GM12865 (cell line): ENCODE measurements around the gene FUCA2.

Experiments
- DNase-seq: peaks from one replicate; pipeline ENCODE4 v3.0.0; 2010; ENCODE audit warnings: low read depth
- H3K4me3 ChIP-seq: 2 replicates; pipeline ENCODE4 v1.5.1; 2011; ENCODE audit warnings: mild to moderate bottlenecking, low read depth, low read length, control low read depth
- TF ChIP-seq, protein P1 (sequence below): IDR thresholded peaks from 2 replicates; pipeline ENCODE4 v1.5.1; 2011; ENCODE audit warnings: low read length, control low read depth, low read depth, inconsistent platforms; ENCODE audit not compliant: insufficient read depth; ENCODE audit errors: missing control alignments

The FUCA2 gene

GRCh38 chr6:143525356-143525755, 13.8 kb upstream of the FUCA2 start:
- H3K4me3 ChIP-seq, result no peak overlapping the region
- no peak for DNase-seq
- TF ChIP-seq, protein P1, sequence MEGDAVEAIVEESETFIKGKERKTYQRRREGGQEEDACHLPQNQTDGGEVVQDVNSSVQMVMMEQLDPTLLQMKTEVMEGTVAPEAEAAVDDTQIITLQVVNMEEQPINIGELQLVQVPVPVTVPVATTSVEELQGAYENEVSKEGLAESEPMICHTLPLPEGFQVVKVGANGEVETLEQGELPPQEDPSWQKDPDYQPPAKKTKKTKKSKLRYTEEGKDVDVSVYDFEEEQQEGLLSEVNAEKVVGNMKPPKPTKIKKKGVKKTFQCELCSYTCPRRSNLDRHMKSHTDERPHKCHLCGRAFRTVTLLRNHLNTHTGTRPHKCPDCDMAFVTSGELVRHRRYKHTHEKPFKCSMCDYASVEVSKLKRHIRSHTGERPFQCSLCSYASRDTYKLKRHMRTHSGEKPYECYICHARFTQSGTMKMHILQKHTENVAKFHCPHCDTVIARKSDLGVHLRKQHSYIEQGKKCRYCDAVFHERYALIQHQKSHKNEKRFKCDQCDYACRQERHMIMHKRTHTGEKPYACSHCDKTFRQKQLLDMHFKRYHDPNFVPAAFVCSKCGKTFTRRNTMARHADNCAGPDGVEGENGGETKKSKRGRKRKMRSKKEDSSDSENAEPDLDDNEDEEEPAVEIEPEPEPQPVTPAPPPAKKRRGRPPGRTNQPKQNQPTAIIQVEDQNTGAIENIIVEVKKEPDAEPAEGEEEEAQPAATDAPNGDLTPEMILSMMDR, result no peak

DNA sequence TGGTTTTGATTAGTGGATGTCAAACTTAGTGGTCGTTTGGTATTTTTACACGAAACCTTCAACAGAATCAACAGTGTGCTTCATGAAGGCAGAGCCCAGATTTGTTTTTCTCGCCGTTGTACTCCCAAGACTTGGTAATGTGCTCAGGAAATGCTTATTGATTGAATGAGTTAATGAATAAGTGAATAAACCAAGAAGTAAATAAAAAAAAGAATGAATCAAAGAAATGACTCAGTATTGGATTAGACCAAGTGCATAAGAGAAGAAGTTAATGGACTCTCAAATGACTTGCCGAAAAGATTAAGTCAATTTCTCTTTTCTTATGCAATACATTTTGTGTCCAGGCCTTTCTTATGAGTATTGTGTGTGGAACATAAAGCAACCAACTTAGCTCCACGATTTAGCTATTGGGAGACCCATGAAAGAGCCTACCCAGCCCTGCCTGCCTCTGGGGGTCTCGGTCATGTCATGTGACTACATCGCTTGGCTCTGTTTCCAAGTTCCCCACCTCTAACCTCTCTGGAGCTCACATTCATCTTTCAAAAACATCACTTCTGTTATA, 10.6 kb upstream of the FUCA2 start:
- TF ChIP-seq, protein P1, result no peak
- H3K4me3 ChIP-seq, result no peak overlapping the region
- DNase-seq, result no peak

- TF ChIP-seq, protein P1, result no peak
- no peak for DNase-seq
- H3K4me3 ChIP-seq, result no peak overlapping the region
Measured at GRCh38 chr6:143517447-143517773, 5.9 kb upstream of the FUCA2 start.

DNA sequence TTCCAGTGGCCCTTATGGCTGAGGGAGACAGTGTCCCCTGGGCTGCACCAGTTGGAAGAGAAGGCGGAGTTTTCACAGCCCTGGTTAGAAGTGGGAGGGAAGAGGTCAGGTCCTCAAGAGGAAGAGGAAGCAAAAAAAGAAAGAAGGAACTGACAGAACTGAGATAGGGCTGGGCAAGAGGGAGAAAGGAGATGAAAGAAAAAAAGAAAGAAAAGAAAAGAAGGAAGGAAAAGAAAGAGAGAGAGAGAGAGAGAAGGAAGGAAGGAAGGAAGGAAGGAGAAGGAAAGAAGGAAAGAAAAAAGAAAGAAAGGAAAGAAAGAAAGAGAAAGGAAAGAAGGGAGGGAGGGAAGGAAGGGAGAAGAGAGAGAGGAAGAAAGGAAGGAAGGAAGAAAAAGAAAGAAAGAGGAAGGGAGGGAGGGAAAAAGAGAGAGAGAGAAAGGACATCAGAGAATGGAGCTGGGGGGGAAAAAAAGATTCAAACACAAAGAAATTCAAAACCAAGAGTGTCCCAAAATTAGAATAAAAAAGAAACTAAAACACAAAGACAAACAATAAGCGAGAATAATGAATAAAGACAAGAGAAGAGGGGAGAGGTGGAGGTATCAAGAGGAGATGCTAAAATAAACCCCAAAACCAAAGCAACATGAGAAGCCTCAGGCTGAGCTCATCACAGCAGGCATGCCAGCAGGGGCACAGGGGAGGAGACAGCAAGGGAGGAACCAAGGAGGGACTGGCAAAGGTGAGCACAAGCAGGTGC, 5.3 kb upstream of the FUCA2 start:
- DNase-seq, result no peak
- H3K4me3 ChIP-seq, result no peak overlapping the region
- TF ChIP-seq, protein P1, result no peak

- H3K4me3 ChIP-seq, result no peak overlapping the region
- DNase-seq, result no peak
- TF ChIP-seq, protein P1, result no peak
Measured at GRCh38 chr6:143515766-143516355, 4.3 kb upstream of the FUCA2 start.

DNA sequence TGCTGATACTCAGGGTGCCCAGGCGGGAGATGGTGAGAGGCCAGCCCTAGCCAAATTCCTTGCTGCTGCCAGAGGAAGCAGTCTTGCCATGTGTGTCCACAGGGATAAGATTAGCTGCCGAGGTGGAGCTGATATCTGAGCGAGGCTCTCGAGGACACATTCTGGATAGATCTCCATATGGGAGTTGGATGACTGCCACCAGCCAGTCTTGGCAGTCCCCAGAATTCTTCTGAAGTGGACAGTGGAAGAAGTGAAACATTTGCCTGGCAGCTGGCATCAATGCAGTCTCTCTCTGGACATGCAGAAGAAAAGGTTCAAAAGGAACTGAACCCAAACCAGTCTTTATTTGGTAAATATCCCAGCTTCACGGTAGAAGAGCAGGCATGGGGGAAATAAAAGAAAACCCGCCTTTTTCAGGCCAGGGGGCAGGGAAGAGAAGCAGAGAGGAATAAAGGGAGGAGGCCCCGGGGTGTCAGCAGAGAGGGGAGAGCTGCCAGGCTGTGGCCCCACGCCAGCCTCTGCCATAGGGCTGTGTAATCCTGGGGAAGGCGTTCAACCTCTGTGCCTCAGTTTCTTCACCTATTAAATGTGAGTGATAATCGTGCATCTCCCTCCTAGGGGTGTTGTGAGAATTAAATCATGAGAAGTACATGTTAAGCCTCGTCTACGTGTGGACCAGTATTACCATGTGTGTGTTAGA, 3.7 kb upstream of the FUCA2 start:
- TF ChIP-seq, protein P1, result no peak
- H3K4me3 ChIP-seq, result no peak overlapping the region
- no peak for DNase-seq
